PFSK-1 (cell line): ENCODE measurements around the gene SYT6.

ENCODE experiments used
- FOXP2 ChIP-seq: optimal IDR thresholded peaks from 2 replicates; pipeline ENCODE3; 2011; ENCODE audit warnings: borderline replicate concordance, control low read depth, inconsistent platforms; ENCODE audit not compliant: insufficient read depth; ENCODE audit errors: extremely low read length, extremely low read depth
- POLR2AphosphoS5 ChIP-seq: IDR thresholded peaks from 2 replicates; pipeline ENCODE4 v1.6.1; 2012; ENCODE audit warnings: low read depth, mild to moderate bottlenecking, control low read depth, low read length, moderate library complexity
- REST ChIP-seq, 2 experiments: IDR thresholded peaks; 2 replicates each; pipeline versions ENCODE4 v1.6.1 to v1.8.0; 2011 to 2012; ENCODE audit warnings: low read depth in 2 of 2, low read length in 2 of 2, control low read depth in 1 of 2, inconsistent platforms in 1 of 2, mild to moderate bottlenecking in 1 of 2, moderate library complexity in 1 of 2; ENCODE audit not compliant: insufficient read depth in 1 of 2
- SIN3A ChIP-seq: IDR thresholded peaks from 2 replicates; pipeline ENCODE4 v1.6.1; 2012; ENCODE audit warnings: mild to moderate bottlenecking, low read length, moderate library complexity, borderline replicate concordance; ENCODE audit not compliant: insufficient read depth
- TAF1 ChIP-seq: IDR thresholded peaks from 2 replicates; pipeline ENCODE4 v1.6.1; 2012; ENCODE audit warnings: low read length, control low read depth, borderline replicate concordance; ENCODE audit not compliant: insufficient read depth

The SYT6 gene

GRCh38 chr1:114133129-114133528, 20.5 kb downstream of the SYT6 start:
- TF ChIP-seq REST (IDR thresholded peaks at IDR 0.05; ENCODE audit: insufficient read depth in 1 of 2, low read depth in 2 of 2, low read length in 2 of 2), result no peak
- TF ChIP-seq SIN3A, result no peak

- TF ChIP-seq SIN3A (no peak), REST (IDR thresholded peaks at IDR 0.05; ENCODE audit: insufficient read depth in 1 of 2, low read depth in 2 of 2, low read length in 2 of 2) (no peak), POLR2AphosphoS5 (no peak), FOXP2 (no peak), TAF1 (no peak)
These were observed 22.0 kb downstream of the SYT6 start for GRCh38 chr1:114131526-114132220.

- TF ChIP-seq FOXP2, result no peak
- TF ChIP-seq TAF1, result no peak
- no peak for TF ChIP-seq REST (IDR thresholded peaks at IDR 0.05; ENCODE audit: insufficient read depth in 1 of 2, low read depth in 2 of 2, low read length in 2 of 2)
- TF ChIP-seq SIN3A, result no peak
- TF ChIP-seq POLR2AphosphoS5, result no peak
These were observed 22.7 kb downstream of the SYT6 start for GRCh38 chr1:114130846-114131525.

- TF ChIP-seq FOXP2, result no peak
- TF ChIP-seq SIN3A, result no peak
- TF ChIP-seq POLR2AphosphoS5, result no peak
- TF ChIP-seq REST (IDR thresholded peaks at IDR 0.05; ENCODE audit: insufficient read depth in 1 of 2, low read depth in 2 of 2, low read length in 2 of 2), result no peak
- no peak for TF ChIP-seq TAF1
These were observed 23.5 kb downstream of the SYT6 start for GRCh38 chr1:114130213-114130612.

GRCh38 chr1:114128293-114128692, 25.4 kb downstream of the SYT6 start:
- TF ChIP-seq SIN3A, result no peak
- no peak for TF ChIP-seq POLR2AphosphoS5
- TF ChIP-seq FOXP2, result no peak
- TF ChIP-seq REST (IDR thresholded peaks at IDR 0.05; ENCODE audit: insufficient read depth in 1 of 2, low read depth in 2 of 2, low read length in 2 of 2), result no peak
- TF ChIP-seq TAF1, result no peak
